ENCODE data around the gene CYB5R3.

The CYB5R3 gene

GRCh38 chr22:42630901-42631602, 18.1 kb downstream of the CYB5R3 start:
- H3K27ac ChIP-seq: no peak overlapping the region
- no peak for TF ChIP-seq ZFX (IDR thresholded peaks at IDR 0.05; ENCODE audit: borderline replicate concordance)
- no peak for TF ChIP-seq CTCF (IDR thresholded peaks at IDR 0.05)

GRCh38 chr22:42630211-42630610, 19.0 kb downstream of the CYB5R3 start:
- H3K27ac ChIP-seq: no peak overlapping the region
- TF ChIP-seq ZFX (IDR thresholded peaks at IDR 0.05; ENCODE audit: borderline replicate concordance): no peak
- TF ChIP-seq CTCF (IDR thresholded peaks at IDR 0.05): no peak

GRCh38 chr22:42627981-42628380, 21.2 kb downstream of the CYB5R3 start:
- TF ChIP-seq ZFX (IDR thresholded peaks at IDR 0.05; ENCODE audit: borderline replicate concordance): no peak
- H3K27ac ChIP-seq: no peak overlapping the region

- TF ChIP-seq ZFX (IDR thresholded peaks at IDR 0.05; ENCODE audit: borderline replicate concordance) (no peak), CTCF (IDR thresholded peaks at IDR 0.05) (no peak)
- H3K27ac ChIP-seq: no peak overlapping the region
Observed at GRCh38 chr22:42626951-42627625, 22.1 kb downstream of the CYB5R3 start.

GRCh38 chr22:42626431-42626830, 22.8 kb downstream of the CYB5R3 start:
- H3K27ac ChIP-seq: no peak overlapping the region
- TF ChIP-seq ZFX (IDR thresholded peaks at IDR 0.05; ENCODE audit: borderline replicate concordance) (no peak), CTCF (IDR thresholded peaks at IDR 0.05) (no peak)

GRCh38 chr22:42625416-42625815, 23.8 kb downstream of the CYB5R3 start:
- TF ChIP-seq ZFX (IDR thresholded peaks at IDR 0.05; ENCODE audit: borderline replicate concordance): no peak
- TF ChIP-seq CTCF (IDR thresholded peaks at IDR 0.05): no peak

GRCh38 chr22:42624551-42625106, 24.6 kb downstream of the CYB5R3 start:
- no peak overlapping the region for H3K27ac ChIP-seq
- no peak for TF ChIP-seq CTCF (IDR thresholded peaks at IDR 0.05)
- TF ChIP-seq ZFX (IDR thresholded peaks at IDR 0.05; ENCODE audit: borderline replicate concordance): no peak

More at GRCh38 chr22:42625416-42625815, 23.8 kb downstream of the CYB5R3 start:
- no peak overlapping the region for H3K27ac ChIP-seq

Measured in 22Rv1 (cell line).